ENCODE measurements around the gene BST2. TPM values are rescaled to one million over a fixed set of nuclear protein-coding genes. Genes with fewer than 3 reads are reported as not detected.

The BST2 gene
- total and polyA plus RNA-seq, 2 donors: 11.5 to 103 TPM

DNA sequence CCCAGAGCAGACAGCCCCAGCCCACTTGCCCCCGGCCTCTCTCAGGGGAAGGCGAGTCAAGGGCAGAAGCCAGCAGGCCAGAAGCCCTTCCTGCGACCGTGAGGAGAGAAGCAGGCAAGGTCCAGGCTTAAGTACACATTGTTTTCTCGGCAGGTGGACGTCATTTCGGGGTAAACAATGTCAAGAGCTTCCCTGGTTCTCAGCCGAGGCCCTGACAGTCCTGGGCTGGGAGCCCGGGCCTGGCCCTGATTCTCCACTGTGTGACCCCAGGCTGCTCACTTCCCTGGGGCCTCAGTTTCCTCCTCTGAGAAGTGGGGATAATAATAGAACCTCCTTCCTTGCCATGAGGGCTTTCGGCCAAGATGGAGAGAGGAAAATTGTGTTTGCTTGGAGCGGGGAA, 47.7 kb downstream of the BST2 start:
- H3K27ac ChIP-seq (ENCODE audit: low read depth): no peak overlapping the region
- H3K4me1 ChIP-seq (ENCODE audit: insufficient read depth): no peaks in the 10 kb centered on the region
- no peaks in the 10 kb centered on the region for H3K36me3 ChIP-seq (ENCODE audit: insufficient read depth)
- 68% methylated on average over 11 of the region's 11 CpGs for WGBS
- DNase-seq (ENCODE audit: extremely low spot score): no peak
- no peak overlapping the region for H3K4me3 ChIP-seq (ENCODE audit: low read depth, low read length)

DNA sequence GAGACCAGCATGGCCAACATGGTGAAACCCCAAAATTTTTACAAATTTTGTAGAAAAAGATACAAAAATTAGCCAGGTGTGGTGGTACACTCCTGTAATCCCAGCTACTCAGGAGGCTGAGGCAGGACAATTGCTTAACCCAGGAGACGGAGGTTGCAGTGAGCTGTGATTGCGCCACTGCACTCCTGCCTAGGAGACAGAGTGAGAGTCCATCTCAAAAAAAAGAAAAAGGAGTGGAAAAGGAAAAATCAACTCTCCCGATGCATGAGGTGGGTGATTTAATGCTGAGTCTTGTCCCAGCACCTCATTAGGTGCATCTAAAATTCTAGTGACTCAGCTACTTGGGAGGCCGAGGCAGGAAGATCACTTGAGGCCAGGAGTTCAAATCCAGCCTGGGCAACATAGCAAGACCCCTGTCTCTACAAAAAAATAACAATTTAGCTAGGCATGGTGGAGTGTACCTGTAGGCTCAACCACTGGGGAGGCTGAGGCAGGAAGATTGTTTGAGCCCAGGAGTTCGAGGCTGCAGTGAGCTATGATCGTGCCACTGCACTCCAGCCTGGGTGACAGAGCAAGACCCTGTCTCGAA, 48.3 kb downstream of the BST2 start:
- H3K4me1 ChIP-seq (ENCODE audit: insufficient read depth): no peaks in the 10 kb centered on the region
- no peak overlapping the region for H3K27ac ChIP-seq (ENCODE audit: low read depth)
- 81% methylated on average over 7 of the region's 7 CpGs for WGBS
- no peak for DNase-seq (ENCODE audit: extremely low spot score)
- H3K4me3 ChIP-seq (ENCODE audit: low read depth, low read length): no peak overlapping the region
- H3K36me3 ChIP-seq (ENCODE audit: insufficient read depth): no peaks in the 10 kb centered on the region

DNA sequence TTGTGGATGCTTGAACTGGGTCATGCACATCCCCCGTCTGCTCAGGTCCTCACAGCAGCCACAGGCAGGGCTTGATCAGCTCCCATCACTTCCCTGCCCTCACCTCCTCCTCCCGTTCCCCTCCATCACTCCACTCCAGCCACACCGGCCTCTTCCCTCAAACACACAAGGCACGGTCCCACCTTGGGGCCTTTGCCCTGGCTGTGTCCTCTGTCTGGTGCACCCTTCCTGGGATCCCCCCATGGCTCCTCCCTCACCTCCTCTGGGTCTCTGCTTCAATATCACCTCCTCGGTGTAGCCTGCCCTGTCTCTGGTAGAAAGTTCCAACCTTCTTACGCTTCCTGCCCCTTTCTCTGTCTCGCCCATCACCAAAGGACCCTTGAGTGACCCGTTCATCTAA, 52.0 kb downstream of the BST2 start:
- Histone ChIP-seq H3K4me1 (ENCODE audit: insufficient read depth) (no peaks in the 10 kb centered on the region), H3K4me3 (ENCODE audit: low read depth, low read length) (no peak overlapping the region), H3K27ac (ENCODE audit: low read depth) (no peak overlapping the region), H3K36me3 (ENCODE audit: insufficient read depth) (no peaks in the 10 kb centered on the region)
- 78% methylated on average over 8 of the region's 8 CpGs for WGBS
- no peak for DNase-seq (ENCODE audit: extremely low spot score)

Other genes starting within 250 kb of the BST2 start
- 10.9 TPM for gene USE1, start 190.3 kb downstream of the BST2 start, total RNA-seq
- gene USE1, start 190.3 kb downstream of the BST2 start, polyA plus RNA-seq: 39.8 TPM
- 5.8 TPM for gene OCEL1, start 179.4 kb downstream of the BST2 start, total RNA-seq
- 28.4 TPM for gene OCEL1, start 179.4 kb downstream of the BST2 start, polyA plus RNA-seq
- gene NR2F6, start 159.7 kb downstream of the BST2 start, total RNA-seq: 19.9 TPM
- 36.8 TPM for gene NR2F6, start 159.7 kb downstream of the BST2 start, polyA plus RNA-seq
- 6.0 TPM for gene USHBP1, start 140.9 kb downstream of the BST2 start, total RNA-seq
- gene USHBP1, start 140.9 kb downstream of the BST2 start, polyA plus RNA-seq: 6.6 TPM
- 46.2 TPM for gene BABAM1, start 138.2 kb downstream of the BST2 start, total RNA-seq
- 78.2 TPM for gene BABAM1, start 138.2 kb downstream of the BST2 start, polyA plus RNA-seq
- gene ANKLE1, start 123.7 kb downstream of the BST2 start, total RNA-seq: 0.26 TPM
- 0.66 TPM for gene ANKLE1, start 123.7 kb downstream of the BST2 start, polyA plus RNA-seq
- 6.8 TPM for gene ABHD8, start 102.2 kb downstream of the BST2 start, total RNA-seq
- 20.0 TPM for gene ABHD8, start 102.2 kb downstream of the BST2 start, polyA plus RNA-seq
- 6.1 TPM for gene MRPL34, start 99.8 kb downstream of the BST2 start, total RNA-seq
- gene MRPL34, start 99.8 kb downstream of the BST2 start, polyA plus RNA-seq: 146 TPM
- 8.0 TPM for gene DDA1, start 96.1 kb downstream of the BST2 start, total RNA-seq
- 66.1 TPM for gene DDA1, start 96.1 kb downstream of the BST2 start, polyA plus RNA-seq
- gene ANO8, start 70.8 kb downstream of the BST2 start, total RNA-seq: 4.1 TPM
- 5.8 TPM for gene ANO8, start 70.8 kb downstream of the BST2 start, polyA plus RNA-seq
- gene GTPBP3, start 68.1 kb downstream of the BST2 start, total RNA-seq: 11.2 TPM
- 15.9 TPM for gene GTPBP3, start 68.1 kb downstream of the BST2 start, polyA plus RNA-seq
- 23.6 TPM for gene PLVAP, start 28.3 kb downstream of the BST2 start, total RNA-seq
- gene PLVAP, start 28.3 kb downstream of the BST2 start, polyA plus RNA-seq: 289 TPM
- not detected for gene CCDC194, start 11.4 kb downstream of the BST2 start, total RNA-seq
- not detected for gene CCDC194, start 11.4 kb downstream of the BST2 start, polyA plus RNA-seq
- gene MVB12A, start 14.4 kb upstream of the BST2 start, total RNA-seq: 25.7 TPM
- gene MVB12A, start 14.4 kb upstream of the BST2 start, polyA plus RNA-seq: 66.4 TPM
- 0.53 TPM for gene TMEM221, start 43.0 kb upstream of the BST2 start, total RNA-seq
- gene TMEM221, start 43.0 kb upstream of the BST2 start, polyA plus RNA-seq: 0.82 TPM
- gene NXNL1, start 55.3 kb upstream of the BST2 start, total RNA-seq: not detected
- gene NXNL1, start 55.3 kb upstream of the BST2 start, polyA plus RNA-seq: not detected
- 14.8 TPM for gene SLC27A1, start 64.9 kb upstream of the BST2 start, total RNA-seq
- gene SLC27A1, start 64.9 kb upstream of the BST2 start, polyA plus RNA-seq: 21.1 TPM
- 27.2 TPM for gene PGLS, start 106.0 kb upstream of the BST2 start, total RNA-seq
- 82.8 TPM for gene PGLS, start 106.0 kb upstream of the BST2 start, polyA plus RNA-seq
- gene COLGALT1, start 150.0 kb upstream of the BST2 start, total RNA-seq: 31.7 TPM
- gene COLGALT1, start 150.0 kb upstream of the BST2 start, polyA plus RNA-seq: 68.6 TPM

Data from urinary bladder (tissue), 4 donors.